H1 (cell line): ENCODE results near the gene MTR. TPM values are rescaled to one million over a fixed set of nuclear protein-coding genes. Genes with fewer than 3 reads are reported as not detected.

ENCODE experiments used
- CTCF ChIA-PET: fragments of 300-600 bp; sonication (Branson Sonifier 250); formaldehyde crosslinking; loops from one replicate; lab custom pipeline; 2021; ENCODE audit not compliant: partially characterized antibody; lab: Charles Lee
- POLR2A ChIA-PET: fragments of 300-600 bp; sonication (Branson Sonifier 250); formaldehyde crosslinking; loops from one replicate; lab custom pipeline; 2021; ENCODE audit warnings: inconsistent platforms; ENCODE audit not compliant: partially characterized antibody; lab: Charles Lee
- DNase-seq, 2 experiments: peaks; one replicate each; pipeline versions ENCODE4 v3.0.0 to v3.0.0-alpha.2; 2010 to 2022; ENCODE audit warnings: low spot score in 2 of 2, low read depth in 1 of 2, mixed read lengths in 1 of 2
- FAIRE-seq: peaks from 2 replicates; lab custom pipeline; 2011; peaks lifted over from hg19 to GRCh38; lab: Jason Lieb, UNC
- H2AFZ ChIP-seq: 2 replicates; pipeline ENCODE4 v1.8.1; 2012; ENCODE audit warnings: low read length, inconsistent platforms
- H2AK5ac ChIP-seq: 2 replicates; pipeline ENCODE4 v1.6.1; 2013; ENCODE audit warnings: low read depth, low read length
- H2BK120ac ChIP-seq: replicated peaks from 2 replicates; pipeline ENCODE3; 2013; ENCODE audit warnings: low read depth, low read length, inconsistent platforms
- H2BK12ac ChIP-seq: 2 replicates; pipeline ENCODE4 v1.6.1; 2013; ENCODE audit warnings: low read depth, low read length
- H2BK15ac ChIP-seq: 2 replicates; pipeline ENCODE4 v1.6.1; 2013; ENCODE audit warnings: low read length
- H2BK20ac ChIP-seq: 2 replicates; pipeline ENCODE4 v1.6.1; 2013; ENCODE audit warnings: low read length
- H2BK5ac ChIP-seq: 2 replicates; pipeline ENCODE4 v1.6.1; 2013; ENCODE audit warnings: low read depth, low read length
- H3K14ac ChIP-seq: 2 replicates; pipeline ENCODE4 v1.6.1; 2013; ENCODE audit warnings: inconsistent platforms; ENCODE audit not compliant: insufficient read length
- H3K18ac ChIP-seq: 2 replicates; pipeline ENCODE4 v1.6.1; 2013; ENCODE audit warnings: low read length; ENCODE audit errors: extremely low read depth
- H3K23ac ChIP-seq: 2 replicates; pipeline ENCODE4 v1.6.1; 2013; ENCODE audit warnings: inconsistent platforms; ENCODE audit not compliant: insufficient read length
- H3K23me2 ChIP-seq: 2 replicates; pipeline ENCODE4 v1.6.1; 2013; ENCODE audit warnings: low read depth, low read length
- H3K27ac ChIP-seq: 2 replicates; pipeline ENCODE4 v1.6.1; 2011; ENCODE audit warnings: low read depth, low read length, inconsistent platforms
- H3K27me3 ChIP-seq, 4 experiments: replicated peaks in 1 of 4; 1 replicate in 1 of 4; 2 replicates in 3 of 4; pipeline versions ENCODE4 v1.6.1 to v1.8.1; 2011 to 2013; ENCODE audit warnings: low read length in 3 of 4, mild to moderate bottlenecking in 3 of 4, inconsistent platforms in 2 of 4, mixed read lengths in 2 of 4, moderate library complexity in 1 of 4; ENCODE audit not compliant: control insufficient read depth in 3 of 4, insufficient read depth in 3 of 4; ENCODE audit errors: extremely low read depth in 1 of 4
- H3K36me3 ChIP-seq, 4 experiments: 2 replicates each; pipeline versions ENCODE4 v1.6.1 to v1.8.1; 2011 to 2013; ENCODE audit warnings: mild to moderate bottlenecking in 4 of 4, low read length in 3 of 4, moderate library complexity in 2 of 4, control low read depth in 1 of 4, inconsistent platforms in 1 of 4; ENCODE audit not compliant: insufficient read depth in 4 of 4, control insufficient read depth in 2 of 4
- H3K4ac ChIP-seq: replicated peaks from 2 replicates; pipeline ENCODE3; 2013; ENCODE audit warnings: low read length, low read depth, mixed read lengths, inconsistent platforms; ENCODE audit not compliant: insufficient read length
- H3K4me1 ChIP-seq, 4 experiments: replicated peaks in 1 of 4; 1 replicate in 1 of 4; 2 replicates in 3 of 4; pipeline versions ENCODE4 v1.6.1 to v1.8.1; 2011 to 2013; ENCODE audit warnings: low read length in 3 of 4, inconsistent platforms in 2 of 4, mixed read lengths in 1 of 4; ENCODE audit not compliant: insufficient read depth in 4 of 4, control insufficient read depth in 3 of 4
- H3K4me2 ChIP-seq, 2 experiments: 2 replicates each; pipeline versions ENCODE4 v1.6.1 to v1.8.1; 2011 to 2013; ENCODE audit warnings: low read depth in 2 of 2, low read length in 2 of 2, control low read depth in 1 of 2, inconsistent platforms in 1 of 2, mild to moderate bottlenecking in 1 of 2; ENCODE audit not compliant: insufficient read depth in 1 of 2
- H3K4me3 ChIP-seq, 4 experiments: fragments of 200-600, 300-600 bp in 1 of 4; sonication (generic), shearing (Covaris generic), sonication (Bioruptor Twin) in 1 of 4; 2 replicates each; pipeline versions ENCODE4 v1.5.1 to v1.8.1; 2011 to 2016; ENCODE audit warnings: low read length in 4 of 4, low read depth in 3 of 4, control low read depth in 2 of 4, inconsistent platforms in 2 of 4, mild to moderate bottlenecking in 2 of 4, mixed read lengths in 1 of 4, moderate library complexity in 1 of 4; ENCODE audit not compliant: insufficient read depth in 2 of 4; ENCODE audit errors: extremely low read depth in 1 of 4
- H3K56ac ChIP-seq: replicated peaks from 2 replicates; pipeline ENCODE3; 2013; ENCODE audit warnings: low read depth, mild to moderate bottlenecking, mixed read lengths, low read length, inconsistent platforms; ENCODE audit not compliant: insufficient read length
- H3K79me1 ChIP-seq: 2 replicates; pipeline ENCODE4 v1.6.1; 2013; ENCODE audit warnings: low read depth, low read length, control low read depth
- H3K79me2 ChIP-seq, 2 experiments: 2 replicates each; pipeline versions ENCODE4 v1.6.1 to v1.8.1; 2012 to 2013; ENCODE audit warnings: low read length in 2 of 2, mild to moderate bottlenecking in 2 of 2, inconsistent platforms in 1 of 2; ENCODE audit not compliant: insufficient read depth in 2 of 2, control insufficient read depth in 1 of 2
- H3K9ac ChIP-seq, 4 experiments: replicated peaks in 1 of 4; 1 replicate in 1 of 4; 2 replicates in 3 of 4; pipeline versions ENCODE4 v1.6.1 to v1.8.1; 2011 to 2013; ENCODE audit warnings: low read depth in 3 of 4, low read length in 3 of 4, control low read depth in 2 of 4, mild to moderate bottlenecking in 2 of 4, moderate library complexity in 2 of 4, inconsistent platforms in 1 of 4; ENCODE audit errors: extremely low read depth in 1 of 4
- H3K9me3 ChIP-seq, 2 experiments: 2 replicates each; pipeline versions ENCODE4 v1.6.1 to v1.8.1; 2012 to 2013; ENCODE audit warnings: mild to moderate bottlenecking in 2 of 2, moderate library complexity in 2 of 2, control low read depth in 1 of 2, inconsistent platforms in 1 of 2, low read depth in 1 of 2, low read length in 1 of 2, mixed read lengths in 1 of 2; ENCODE audit not compliant: insufficient read depth in 2 of 2
- H4K20me1 ChIP-seq, 2 experiments: replicated peaks in 1 of 2; 2 replicates each; pipeline versions ENCODE3 to v1.8.1; 2011 to 2013; ENCODE audit warnings: inconsistent platforms in 2 of 2, low read length in 2 of 2, mild to moderate bottlenecking in 1 of 2; ENCODE audit not compliant: insufficient read depth in 2 of 2, control insufficient read depth in 1 of 2
- H4K5ac ChIP-seq: 2 replicates; pipeline ENCODE4 v1.6.1; 2013; ENCODE audit warnings: low read length, low read depth, mixed read lengths, inconsistent platforms; ENCODE audit not compliant: insufficient read length
- H4K8ac ChIP-seq: 2 replicates; pipeline ENCODE4 v1.8.0; 2013; ENCODE audit warnings: mild to moderate bottlenecking, moderate library complexity, low read length, inconsistent platforms; ENCODE audit not compliant: insufficient read depth; ENCODE audit errors: extremely low read depth
- H4K91ac ChIP-seq: replicated peaks from 2 replicates; pipeline ENCODE3; 2013; ENCODE audit warnings: low read length, mixed read lengths, inconsistent platforms; ENCODE audit not compliant: insufficient read length
- SRF ChIP-seq: IDR thresholded peaks from 2 replicates; pipeline ENCODE4 v1.6.1; 2011; ENCODE audit warnings: mild to moderate bottlenecking, low read depth, low read length, moderate library complexity
- TAF7 ChIP-seq: optimal IDR thresholded peaks from 2 replicates; pipeline ENCODE3; 2011; ENCODE audit warnings: low read depth, mild to moderate bottlenecking, inconsistent platforms, low read length, moderate library complexity, borderline replicate concordance
- USF2 ChIP-seq: IDR thresholded peaks from 2 replicates; pipeline ENCODE4 v1.6.1; 2011; ENCODE audit warnings: low read length, improper control_type of control experiment
- WGBS, 2 experiments: shearing (Covaris generic) in 1 of 2; methylation state at CpG; one replicate each; pipeline versions ENCODE4 v1.1.6 to v1.1.7; 2013 to 2015; ENCODE audit warnings: low lambda C conversion rate in 2 of 2, mixed read lengths in 2 of 2, inconsistent platforms in 1 of 2, low coverage in 1 of 2, missing lambda C conversion rate in 1 of 2; ENCODE audit not compliant: insufficient replicate concordance in 2 of 2, insufficient coverage in 1 of 2, insufficient read length in 1 of 2; ENCODE audit errors: extremely low coverage in 1 of 2, missing lambda C conversion rate in 1 of 2; 5-methylcytosine and 5-hydroxymethylcytosine counted together
- polyA plus RNA-seq, 7 experiments: library from polyadenylated mRNA; depleted of rRNA in 3 of 7; stranded (reverse) in 5 of 7; unstranded in 2 of 7; fragments of >200 nt in 5 of 7; fragments of 200-250 nt in 2 of 7; gene quantifications; 1 replicate in 5 of 7; 2 replicates in 1 of 7; 4 replicates in 1 of 7; pipeline versions ENCODE4 v1.2.1 to v1.2.3, GENCODE V29; 2011 to 2013; ENCODE audit warnings: missing spikeins in 2 of 7, mixed read lengths in 2 of 7
- total RNA-seq: library from RNA; stranded (reverse); fragmentation: NEBNext Ultra II Directional; extraction: Animal tissue kit (Norgen Biotek cat#: 25700); gene quantifications from 2 replicates; pipeline ENCODE4 v1.2.1, GENCODE V29; 2021

The MTR gene
- total and polyA plus RNA-seq, 2 of the 8 experiments (the other 6 are each of a cell fraction or from before 2014, with no cell fraction given), result 4.8 to 27.4 TPM

GRCh38 chr1:236766506-236766905 is 28.6 kb upstream of the MTR start:
- TF ChIP-seq TAF7 (no peak), SRF (no peak), USF2 (no peak)
- TF ChIP-seq, all 59 proteins: peak for 0
- 87% methylated on average over 3 of the region's 3 CpGs; no CpG with 5 or more reads in 1 of the 2 experiments for WGBS, 2 experiments

More at GRCh38 chr1:236766506-236766905, 28.6 kb upstream of the MTR start:
- Histone ChIP-seq H3K23ac (no peak overlapping the region), H2BK20ac (no peak overlapping the region), H3K4me2 (no peak overlapping the region), H4K5ac (no peak overlapping the region), H2BK120ac (no peak overlapping the region), H3K14ac (no peak overlapping the region), H3K9me3 (no peaks in the 10 kb centered on the region), H2BK12ac (no peak overlapping the region), H3K56ac (no peak overlapping the region), H3K79me2 (no peaks in the 10 kb centered on the region), H2AK5ac (no peak overlapping the region), H3K4me3 (no peak overlapping the region), H2BK15ac (no peak overlapping the region), H3K23me2 (no peaks in the 10 kb centered on the region), H3K27ac (no peak overlapping the region), H3K18ac (no peak overlapping the region), H3K27me3 (peaks cover 0 to 1% (median 0%) of the 10 kb centered on the region in 4 experiments; a peak in 1 of 7 replicates), H2AFZ (no peak overlapping the region), H3K4ac (no peak overlapping the region), H3K36me3 (no peaks in the 10 kb centered on the region), H4K91ac (no peak overlapping the region), H4K20me1 (no peaks in the 10 kb centered on the region), H4K8ac (no peak overlapping the region), H3K79me1 (no peaks in the 10 kb centered on the region), H3K9ac (no peak overlapping the region), H3K4me1 (no peaks in the 10 kb centered on the region), H2BK5ac (no peak overlapping the region)
- POLR2A ChIA-PET, result no interaction called here
- no peak for FAIRE-seq
- no peak for DNase-seq
- CTCF ChIA-PET, result interaction anchor here (1.4 to 5.5 kb wide), 6 partner anchors 7 to 621 kb away, joined by 3 to 26 read pairs (median 10); no protein-coding TSS in a partner anchor
